NB4 (cell line): ENCODE measurements around the gene CD28.

Source experiments
- DNase-seq: peaks from one replicate; pipeline ENCODE4 v3.0.0; 2010; ENCODE audit warnings: low read depth
- H3K4me3 ChIP-seq: one replicate; pipeline ENCODE4 v1.5.1; 2011; ENCODE audit warnings: mild to moderate bottlenecking, low read depth, low read length, moderate library complexity
- MYC ChIP-seq: IDR thresholded peaks from 2 replicates; pipeline ENCODE4 v1.6.1; 2011; ENCODE audit warnings: low read depth, low read length
- POLR2A ChIP-seq: IDR thresholded peaks from 2 replicates; pipeline ENCODE4 v1.6.1; 2011; ENCODE audit warnings: mild to moderate bottlenecking; ENCODE audit not compliant: insufficient read length; ENCODE audit errors: extremely low read depth
- TF ChIP-seq, protein P1 (sequence below): IDR thresholded peaks from 2 replicates; pipeline ENCODE4 v1.6.1; 2011; ENCODE audit warnings: low read depth, low read length
- TF ChIP-seq, protein P2 (sequence below): IDR thresholded peaks from one replicate; pipeline ENCODE4 v1.5.1; 2012; ENCODE audit warnings: low read depth, low read length

CD28 gene

DNA sequence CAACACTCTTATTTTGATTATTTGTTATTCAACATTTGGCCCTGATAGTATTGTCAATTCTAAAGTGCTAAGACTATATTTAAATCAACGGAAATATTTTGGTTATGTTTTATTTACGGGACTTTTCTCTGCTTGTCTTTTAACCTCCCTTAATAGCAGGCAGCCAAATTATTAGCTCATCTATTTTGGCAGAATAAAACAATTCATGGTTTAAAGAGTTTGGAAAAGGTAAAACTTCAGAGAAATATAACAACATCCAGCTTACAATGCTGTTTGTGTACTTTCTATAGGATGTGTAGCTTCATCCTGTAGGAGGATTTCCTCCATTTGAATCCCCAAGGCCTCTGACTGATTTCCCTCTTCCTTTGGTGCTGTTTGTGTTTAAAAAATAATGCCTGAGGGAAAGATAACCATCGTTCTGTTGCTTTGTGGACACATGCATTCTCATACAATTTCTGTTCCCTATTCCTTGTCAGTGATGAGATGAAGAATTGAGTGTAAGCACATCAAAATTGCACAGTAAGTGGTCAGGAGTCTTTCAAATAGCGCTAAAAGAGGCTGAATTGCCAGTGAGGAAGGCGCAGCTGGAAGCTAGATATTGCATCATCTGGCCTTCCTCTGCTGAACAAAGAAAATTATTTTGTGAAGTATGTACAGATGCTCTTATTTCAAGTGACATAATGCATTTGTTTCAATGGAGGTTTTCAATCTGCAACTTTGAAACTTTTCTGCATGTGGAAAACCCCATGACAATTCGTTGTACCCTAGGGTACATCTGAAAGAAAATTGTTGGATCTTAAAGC lies 80.3 kb downstream of the CD28 start:
- peak; percentile 39 for DNase-seq

DNA sequence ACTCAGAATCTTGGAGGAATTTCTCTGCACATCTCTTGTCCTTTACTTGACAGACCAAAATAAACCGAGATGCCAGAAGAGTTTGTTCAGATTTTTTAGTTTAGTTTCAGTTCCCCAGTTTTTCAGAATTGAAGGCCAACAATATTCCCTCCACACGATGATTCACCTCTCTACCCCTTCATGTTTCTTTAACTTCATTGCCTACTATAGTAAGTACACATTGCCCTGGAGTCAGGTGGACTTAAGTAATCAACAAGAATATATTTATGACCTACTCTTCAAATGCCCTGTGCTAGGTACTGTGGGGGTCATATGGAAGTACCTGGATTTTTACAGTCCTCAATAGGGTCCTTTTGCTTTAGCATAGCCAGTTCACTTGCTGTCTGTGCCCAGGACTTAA lies 81.5 kb downstream of the CD28 start:
- DNase-seq = no peak
- H3K4me3 ChIP-seq = no peak overlapping the region
- no peak for TF ChIP-seq POLR2A
- TF ChIP-seq MYC = no peak
- TF ChIP-seq, protein P1, sequence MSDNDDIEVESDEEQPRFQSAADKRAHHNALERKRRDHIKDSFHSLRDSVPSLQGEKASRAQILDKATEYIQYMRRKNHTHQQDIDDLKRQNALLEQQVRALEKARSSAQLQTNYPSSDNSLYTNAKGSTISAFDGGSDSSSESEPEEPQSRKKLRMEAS = no peak
- TF ChIP-seq, protein P2, sequence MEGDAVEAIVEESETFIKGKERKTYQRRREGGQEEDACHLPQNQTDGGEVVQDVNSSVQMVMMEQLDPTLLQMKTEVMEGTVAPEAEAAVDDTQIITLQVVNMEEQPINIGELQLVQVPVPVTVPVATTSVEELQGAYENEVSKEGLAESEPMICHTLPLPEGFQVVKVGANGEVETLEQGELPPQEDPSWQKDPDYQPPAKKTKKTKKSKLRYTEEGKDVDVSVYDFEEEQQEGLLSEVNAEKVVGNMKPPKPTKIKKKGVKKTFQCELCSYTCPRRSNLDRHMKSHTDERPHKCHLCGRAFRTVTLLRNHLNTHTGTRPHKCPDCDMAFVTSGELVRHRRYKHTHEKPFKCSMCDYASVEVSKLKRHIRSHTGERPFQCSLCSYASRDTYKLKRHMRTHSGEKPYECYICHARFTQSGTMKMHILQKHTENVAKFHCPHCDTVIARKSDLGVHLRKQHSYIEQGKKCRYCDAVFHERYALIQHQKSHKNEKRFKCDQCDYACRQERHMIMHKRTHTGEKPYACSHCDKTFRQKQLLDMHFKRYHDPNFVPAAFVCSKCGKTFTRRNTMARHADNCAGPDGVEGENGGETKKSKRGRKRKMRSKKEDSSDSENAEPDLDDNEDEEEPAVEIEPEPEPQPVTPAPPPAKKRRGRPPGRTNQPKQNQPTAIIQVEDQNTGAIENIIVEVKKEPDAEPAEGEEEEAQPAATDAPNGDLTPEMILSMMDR = no peak

More for the DNA sequence above, 80.3 kb downstream of the CD28 start:
- TF ChIP-seq, protein P1 = no peak
- no peak for TF ChIP-seq POLR2A
- H3K4me3 ChIP-seq = no peak overlapping the region
